ENCODE measurements around the gene CDC25A. TPM values are rescaled to one million over a fixed set of nuclear protein-coding genes. Genes with fewer than 3 reads are reported as not detected.

CDC25A gene
- total and polyA plus RNA-seq, 2 of the 13 experiments (the other 11 are each of a cell fraction or from before 2014, with no cell fraction given): 7.9 to 45.4 TPM

GRCh38 chr3:48140336-48140757, 47.9 kb downstream of the CDC25A start (continued):
- TF ChIP-seq USF2 (IDR thresholded peaks at IDR 0.05; ENCODE audit: low read depth, low read length): no peak
- TF ChIP-seq USF2 (CRISPR knock-in tag; IDR thresholded peaks at IDR 0.05; ENCODE audit: borderline replicate concordance): no peak
- TF ChIP-seq POLR2AphosphoS2 (IDR thresholded peaks at IDR 0.05; ENCODE audit: low read depth, low read length): no peak
- TF ChIP-seq MIXL1 (CRISPR knock-in tag; IDR thresholded peaks at IDR 0.05): 0 out of 2 replicates have a peak, but pooled peaks have one; percentile 20
- TF ChIP-seq ZNF572 (CRISPR knock-in tag; IDR thresholded peaks at IDR 0.05): no peak
- TF ChIP-seq ATRX (CRISPR knock-in tag; IDR thresholded peaks at IDR 0.05; ENCODE audit: borderline replicate concordance): no peak
- no peak for TF ChIP-seq HMG20A (CRISPR knock-in tag; IDR thresholded peaks at IDR 0.05; ENCODE audit: borderline replicate concordance)
- TF ChIP-seq ZNF512 (CRISPR knock-in tag; IDR thresholded peaks at IDR 0.05): no peak
- no peak for TF ChIP-seq ZNF138 (CRISPR knock-in tag; IDR thresholded peaks at IDR 0.05; ENCODE audit: low read depth)
- TF ChIP-seq ETV5 (CRISPR knock-in tag; IDR thresholded peaks at IDR 0.05; ENCODE audit: borderline replicate concordance): peak; percentile 69
- TF ChIP-seq ZEB1 (IDR thresholded peaks at IDR 0.05; ENCODE audit: insufficient replicate concordance, low read depth): no peak
- TF ChIP-seq ZMYM3 (CRISPR knock-in tag; IDR thresholded peaks at IDR 0.05): peak; percentile 52; the same call in 1 of the 2 replicates
- no peak for TF ChIP-seq FOSL2 (CRISPR knock-in tag; IDR thresholded peaks at IDR 0.05)
- TF ChIP-seq ATF1 (CRISPR knock-in tag; IDR thresholded peaks at IDR 0.05): no peak
- TF ChIP-seq CHCHD3 (CRISPR knock-in tag; IDR thresholded peaks at IDR 0.05): no peak
- no peak for TF ChIP-seq ZBTB10 (CRISPR knock-in tag; IDR thresholded peaks at IDR 0.05; ENCODE audit: borderline replicate concordance)
- TF ChIP-seq AKNA (CRISPR knock-in tag; IDR thresholded peaks at IDR 0.05; ENCODE audit: borderline replicate concordance): no peak
- TF ChIP-seq ELF3 (CRISPR knock-in tag; IDR thresholded peaks at IDR 0.05): no peak
- no peak for TF ChIP-seq ZNF337 (CRISPR knock-in tag; IDR thresholded peaks at IDR 0.05; ENCODE audit: borderline replicate concordance, low read depth)
